ENCODE data around the gene IRX2. TPM values are rescaled to one million over a fixed set of nuclear protein-coding genes. Genes with fewer than 3 reads are reported as not detected.

IRX2 gene
- total RNA-seq, 2 donors from 2014 or later, result 1.3 to 3.0 TPM

GRCh38 chr5:2721385-2722138 is 29.9 kb downstream of the IRX2 start:
- H3K9me3 ChIP-seq, result no peaks in the 10 kb centered on the region
- no peak for TF ChIP-seq POLR2A (IDR thresholded peaks at IDR 0.05)
- TF ChIP-seq CTCF (IDR thresholded peaks at IDR 0.05), result no peak
- 54 to 61% methylated on average over 7 of the region's 7 CpGs for WGBS, 2 donors
- no peak for DNase-seq
- H3K27ac ChIP-seq, result no peak overlapping the region
- no peak overlapping the region for H3K4me3 ChIP-seq
- ATAC-seq, result no peak
- intact Hi-C loops (cut with DNase I), result no loop called here
- H3K27me3 ChIP-seq, result no peaks in the 10 kb centered on the region
- no peaks in the 10 kb centered on the region for H3K4me1 ChIP-seq
- H3K36me3 ChIP-seq (replicated peaks in 1 of 2; ENCODE audit: insufficient read depth in 1 of 2, low read depth in 2 of 2), result no peaks in the 10 kb centered on the region

GRCh38 chr5:2719332-2719731 is 32.1 kb downstream of the IRX2 start:
- intact Hi-C loops (cut with DNase I), result no loop called here
- Histone ChIP-seq H3K27ac (no peak overlapping the region), H3K36me3 (replicated peaks in 1 of 2; ENCODE audit: insufficient read depth in 1 of 2, low read depth in 2 of 2) (no peaks in the 10 kb centered on the region), H3K27me3 (no peaks in the 10 kb centered on the region), H3K4me1 (no peaks in the 10 kb centered on the region), H3K4me3 (no peak overlapping the region), H3K9me3 (no peaks in the 10 kb centered on the region)
- no peak for TF ChIP-seq CTCF (IDR thresholded peaks at IDR 0.05)
- no peak for TF ChIP-seq POLR2A (IDR thresholded peaks at IDR 0.05)
- DNase-seq (no peak), ATAC-seq (no peak)
- 64 to 72% methylated on average over 6 of the region's 6 CpGs for WGBS, 2 donors

- WGBS, 2 donors, result 76 to 86% methylated on average over 6 of the region's 6 CpGs
- H3K4me3 ChIP-seq, result no peak overlapping the region
- H3K4me1 ChIP-seq, result no peaks in the 10 kb centered on the region
- intact Hi-C loops (cut with DNase I), result no loop called here
- no peak overlapping the region for H3K27ac ChIP-seq
- ATAC-seq (no peak), DNase-seq (no peak)
- no peaks in the 10 kb centered on the region for H3K36me3 ChIP-seq (replicated peaks in 1 of 2; ENCODE audit: insufficient read depth in 1 of 2, low read depth in 2 of 2)
- H3K9me3 ChIP-seq, result no peaks in the 10 kb centered on the region
- TF ChIP-seq POLR2A (IDR thresholded peaks at IDR 0.05) (no peak), CTCF (IDR thresholded peaks at IDR 0.05) (no peak)
- no peaks in the 10 kb centered on the region for H3K27me3 ChIP-seq
Observed at GRCh38 chr5:2718115-2718514, 33.4 kb downstream of the IRX2 start.

- DNase-seq, result no peak
- Histone ChIP-seq H3K4me1 (no peaks in the 10 kb centered on the region), H3K36me3 (replicated peaks in 1 of 2; ENCODE audit: insufficient read depth in 1 of 2, low read depth in 2 of 2) (no peaks in the 10 kb centered on the region), H3K27me3 (no peaks in the 10 kb centered on the region), H3K4me3 (no peak overlapping the region), H3K27ac (no peak overlapping the region), H3K9me3 (no peaks in the 10 kb centered on the region)
- intact Hi-C loops (cut with DNase I), result no loop called here
- ATAC-seq, result no peak
- TF ChIP-seq POLR2A (IDR thresholded peaks at IDR 0.05), result no peak
- TF ChIP-seq CTCF (IDR thresholded peaks at IDR 0.05), result no peak
- WGBS, 2 donors, result 40 to 69% methylated on average over 1 to 6 of the region's 6 CpGs
Observed at GRCh38 chr5:2715856-2716255, 35.6 kb downstream of the IRX2 start.

GRCh38 chr5:2714805-2715204 is 36.7 kb downstream of the IRX2 start:
- Histone ChIP-seq H3K27ac (no peak overlapping the region), H3K9me3 (no peaks in the 10 kb centered on the region), H3K4me1 (no peaks in the 10 kb centered on the region), H3K27me3 (no peaks in the 10 kb centered on the region), H3K4me3 (no peak overlapping the region), H3K36me3 (replicated peaks in 1 of 2; ENCODE audit: insufficient read depth in 1 of 2, low read depth in 2 of 2) (no peaks in the 10 kb centered on the region)
- ATAC-seq (no peak), DNase-seq (no peak)
- intact Hi-C loops (cut with DNase I), result no loop called here
- WGBS, 2 donors, result 72 to 80% methylated on average over 1 to 6 of the region's 6 CpGs
- TF ChIP-seq POLR2A (IDR thresholded peaks at IDR 0.05) (no peak), CTCF (IDR thresholded peaks at IDR 0.05) (no peak)

Data from body of pancreas (tissue), 4 donors.